ENCODE results near the gene SF3B6. TPM values are rescaled to one million over a fixed set of nuclear protein-coding genes. Genes with fewer than 3 reads are reported as not detected.

Gene SF3B6
- total and polyA plus RNA-seq, 9 of the 15 experiments (the other 6 are each of a cell fraction or from before 2014, with no cell fraction given) = 146 to 591 (median 295) TPM

GRCh38 chr2:24123195-24123921, 47.2 kb upstream of the SF3B6 start, which contains the start of the genes FAM228B and PFN4 (continued):
- no peak for TF ChIP-seq BCLAF1 (IDR thresholded peaks at IDR 0.05; ENCODE audit: borderline replicate concordance in 1 of 2, control insufficient read depth in 1 of 2, low read depth in 2 of 2, low read length in 1 of 2)
- TF ChIP-seq TSC22D4 (tag; IDR thresholded peaks at IDR 0.05) = no peak
- TF ChIP-seq DEAF1 (CRISPR knock-in tag; IDR thresholded peaks at IDR 0.05) = no peak
- TF ChIP-seq U2AF1 (optimal IDR thresholded peaks at IDR 0.05; ENCODE audit: low read depth, low read length) = peak; percentile 81
- TF ChIP-seq ATF3 (IDR thresholded peaks at IDR 0.05) = no peak
- TF ChIP-seq ATF3 (CRISPR knock-in tag; conservative IDR thresholded peaks at IDR 0.05) = no peak
- no peak for TF ChIP-seq CHCHD3 (CRISPR knock-in tag; IDR thresholded peaks at IDR 0.05)
- no peak for TF ChIP-seq ZNF217 (CRISPR knock-in tag; IDR thresholded peaks at IDR 0.05)
- TF ChIP-seq PCBP2 (IDR thresholded peaks at IDR 0.05; ENCODE audit: low read depth, low read length, poor library complexity, severe bottlenecking) = no peak
- no peak for TF ChIP-seq PRDM10 (IDR thresholded peaks at IDR 0.05; ENCODE audit: partially characterized antibody)
- TF ChIP-seq POLR2G (IDR thresholded peaks at IDR 0.05; ENCODE audit: low read depth, low read length) = peak; percentile 98
- TF ChIP-seq SMC3 (conservative IDR thresholded peaks at IDR 0.05; ENCODE audit: insufficient read depth, low read depth, low read length) = no peak
- TF ChIP-seq CEBPG (CRISPR knock-in tag; IDR thresholded peaks at IDR 0.05) = no peak
- no peak for TF ChIP-seq CEBPG (tag; conservative IDR thresholded peaks at IDR 0.05 in 1 of 2, IDR thresholded peaks at IDR 0.05 in 1 of 2)
- TF ChIP-seq DLX4 (CRISPR knock-in tag; IDR thresholded peaks at IDR 0.05) = no peak
- peak; percentile 45 for TF ChIP-seq PHF20 (IDR thresholded peaks at IDR 0.05; ENCODE audit: partially characterized antibody)

All from K562 (cell line).